ENCODE results near the gene CNTNAP5. TPM values are rescaled to one million over a fixed set of nuclear protein-coding genes. Genes with fewer than 3 reads are reported as not detected.

The CNTNAP5 gene
- total and polyA plus RNA-seq, 9 of the 15 experiments (the other 6 are each of a cell fraction or from before 2014, with no cell fraction given) = not detected

- TF ChIP-seq ZBTB40 (IDR thresholded peaks at IDR 0.05) (no peak), ZBTB40 (CRISPR knock-in tag; IDR thresholded peaks at IDR 0.05) (no peak), ZFPM2 (CRISPR knock-in tag; IDR thresholded peaks at IDR 0.05) (no peak), ARID3B (CRISPR knock-in tag; IDR thresholded peaks at IDR 0.05; ENCODE audit: borderline replicate concordance) (no peak), NONO (IDR thresholded peaks at IDR 0.05; ENCODE audit: low read depth in 2 of 2, low read length in 1 of 2) (no peak), GABPA (tag; conservative IDR thresholded peaks at IDR 0.05; ENCODE audit: low read depth) (no peak), E2F8 (IDR thresholded peaks at IDR 0.05; ENCODE audit: low read depth, partially characterized antibody) (no peak), ZNF431 (CRISPR knock-in tag; IDR thresholded peaks at IDR 0.05) (no peak), NFIX (CRISPR knock-in tag; IDR thresholded peaks at IDR 0.05; ENCODE audit: low read depth) (no peak), CREM (IDR thresholded peaks at IDR 0.05; ENCODE audit: low read depth) (no peak)
Observed at GRCh38 chr2:124913868-124914267, 888.8 kb downstream of the CNTNAP5 start (continued).

All from K562 (cell line).